Measurements from ENCODE around the gene HEXIM1. TPM values are rescaled to one million over a fixed set of nuclear protein-coding genes. Genes with fewer than 3 reads are reported as not detected.
A peak's percentile ranks its signal among the peaks of the same experiment; 100 is the strongest.

HEXIM1 gene
- total RNA-seq, 1 experiment from 2014 or later, result 4.9 TPM

DNA sequence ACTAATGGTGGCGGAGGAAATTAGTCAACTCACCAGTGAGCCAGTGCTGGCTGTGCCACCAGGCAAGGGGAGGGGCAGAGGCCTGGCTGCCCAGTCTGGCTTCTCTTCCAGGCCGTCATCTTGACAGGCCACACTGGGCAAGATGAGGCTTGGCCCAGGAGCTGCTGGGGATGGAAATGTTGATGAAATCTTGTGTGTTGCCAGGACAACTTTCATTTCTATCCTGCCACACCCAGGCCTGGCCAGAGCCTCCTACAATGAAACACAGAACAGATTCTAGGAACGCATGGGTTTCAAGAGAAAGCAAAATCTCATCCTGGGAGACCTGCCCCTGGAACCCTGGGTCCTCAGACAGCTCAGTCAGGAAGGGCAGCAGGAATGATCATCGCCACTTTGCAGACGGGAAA, 22.7 kb downstream of the HEXIM1 start:
- DNase-seq (ENCODE audit: low spot score), result peak; percentile 75

DNA sequence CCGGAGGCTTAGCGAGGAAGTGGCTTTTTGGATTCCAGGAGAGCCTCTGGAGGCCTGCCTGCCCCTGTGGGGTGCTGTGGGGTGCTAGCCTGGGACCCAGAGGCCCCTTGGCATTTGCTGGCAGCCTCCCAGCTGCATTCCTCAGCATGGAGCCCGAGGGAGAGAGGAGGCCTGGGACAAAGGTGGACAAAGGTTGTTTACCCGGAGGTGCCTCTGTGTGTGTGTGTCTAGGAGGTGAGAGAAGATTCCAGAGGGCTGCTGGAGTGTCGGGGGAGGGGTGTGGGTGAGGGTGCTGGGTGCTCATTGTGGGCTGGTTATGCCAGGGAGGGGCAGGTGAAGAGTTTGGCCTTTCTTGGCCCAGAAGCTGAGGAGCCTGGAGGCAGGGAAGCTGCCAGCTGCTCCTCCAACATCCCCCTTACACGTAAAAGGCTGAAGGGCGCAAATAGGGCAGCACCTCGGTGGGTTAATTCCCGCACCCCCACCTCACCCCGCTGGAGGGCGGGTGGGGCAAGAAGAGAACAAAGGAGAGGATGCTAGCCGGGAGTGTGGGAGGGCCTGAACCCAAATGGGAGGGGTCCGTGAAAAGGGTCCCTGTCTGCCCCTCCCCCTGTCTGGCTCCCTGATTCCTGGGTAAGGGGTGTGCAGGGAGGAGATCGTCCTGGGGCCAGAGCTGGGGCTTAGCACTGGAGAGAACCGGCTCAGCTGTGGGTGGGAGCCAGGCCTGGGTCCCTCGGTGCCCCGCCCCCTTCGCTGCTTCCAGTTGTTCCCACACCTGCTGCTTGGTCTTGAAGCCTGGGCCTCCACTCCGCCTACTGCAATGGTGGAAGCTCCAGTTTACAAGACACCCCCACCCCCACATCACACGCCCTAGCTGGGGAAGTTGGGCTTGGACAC, 23.3 kb downstream of the HEXIM1 start:
- peak; percentile 70 for DNase-seq (ENCODE audit: low spot score)

DNA sequence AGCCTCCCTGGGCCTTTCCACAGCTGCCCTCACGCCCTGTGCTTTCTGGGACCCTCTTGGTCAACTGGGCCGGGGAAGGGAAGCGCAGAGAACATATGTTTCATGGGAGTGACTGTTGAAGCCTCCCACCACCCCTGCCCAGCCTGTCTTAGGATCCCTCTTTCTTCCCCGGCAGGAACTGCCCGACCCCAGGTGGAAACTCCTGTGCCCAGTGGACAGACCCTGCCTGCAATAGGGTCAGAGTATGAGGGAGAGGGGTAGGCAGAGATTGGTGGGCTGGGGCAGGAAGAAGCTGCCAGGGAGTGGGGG, 23.9 kb downstream of the HEXIM1 start:
- no peak for DNase-seq (ENCODE audit: low spot score)

DNA sequence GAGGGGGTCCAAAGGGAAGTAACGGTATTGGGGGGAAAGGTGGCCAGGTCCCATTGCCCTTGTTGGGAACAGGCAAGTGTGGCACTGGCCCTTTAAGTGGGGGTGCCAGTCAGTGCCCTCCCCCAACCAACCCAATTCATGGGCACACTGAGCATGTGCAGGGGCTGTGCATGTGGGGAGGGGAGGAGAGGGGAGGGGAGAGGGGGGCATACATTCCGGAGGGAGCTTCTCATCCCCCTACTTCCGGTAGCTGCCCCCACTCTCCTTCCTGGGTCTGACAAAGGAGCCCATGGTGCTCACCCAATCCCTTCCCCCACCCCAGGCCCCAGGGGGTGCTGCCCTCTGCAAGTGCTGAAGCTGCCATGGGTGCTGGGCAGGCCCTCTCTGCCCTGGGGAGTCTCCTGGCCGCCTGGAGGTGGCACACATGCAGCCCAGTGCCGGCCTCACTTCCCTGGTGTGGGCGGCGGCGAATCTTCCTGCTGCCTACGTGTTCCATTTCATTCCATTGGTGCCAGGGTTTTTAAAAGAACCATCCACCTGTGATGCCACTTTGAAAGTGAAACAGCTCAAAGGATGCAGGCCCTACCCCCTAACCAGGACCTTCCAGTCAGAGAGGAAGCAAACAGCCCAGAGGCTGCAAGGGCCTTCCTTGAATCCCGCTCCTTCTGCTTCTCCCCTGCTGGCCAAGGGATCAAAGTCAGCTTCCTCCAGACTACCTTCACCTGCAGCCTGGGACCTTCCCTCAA, 24.4 kb downstream of the HEXIM1 start:
- peak; percentile 89 for DNase-seq (ENCODE audit: low spot score)

DNA sequence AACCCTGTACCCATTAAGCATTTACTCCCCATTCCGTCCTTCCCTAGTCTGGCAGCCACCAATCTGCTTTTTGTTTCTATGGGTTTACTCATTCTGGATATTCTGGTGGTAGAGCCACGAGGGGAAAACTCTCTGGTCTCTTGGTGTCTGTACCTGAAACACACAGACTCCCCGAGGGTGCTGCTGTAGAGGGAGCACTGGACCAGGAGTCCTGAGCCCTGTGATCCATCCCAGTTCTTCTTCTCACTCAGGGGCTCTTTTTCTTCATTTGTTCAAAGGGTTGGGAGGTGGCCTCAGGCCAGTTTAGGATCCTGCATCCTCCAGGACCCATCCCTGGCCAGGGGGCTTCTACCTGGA, 27.5 kb downstream of the HEXIM1 start:
- DNase-seq (ENCODE audit: low spot score), result no peak

DNA sequence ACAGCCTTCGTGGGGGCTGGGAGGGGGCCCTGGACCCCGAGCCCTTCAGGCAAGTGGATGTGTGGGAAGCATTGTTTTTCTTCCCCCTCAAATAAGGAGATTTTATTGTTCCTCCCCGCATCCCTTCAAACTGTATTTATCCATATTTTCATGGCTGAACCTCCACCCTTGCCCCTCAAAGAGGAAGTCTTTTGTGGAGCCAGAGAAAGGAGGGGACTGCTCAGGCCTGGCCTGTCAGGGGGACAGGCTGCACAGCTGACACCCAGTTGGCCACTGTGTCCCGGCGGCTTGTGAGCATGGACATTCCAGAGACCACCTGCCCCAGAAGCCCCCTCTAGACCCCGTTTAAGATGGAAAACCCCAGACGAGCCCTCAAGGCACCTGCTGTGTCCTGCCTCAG, 29.3 kb downstream of the HEXIM1 start:
- no peak for DNase-seq (ENCODE audit: low spot score)

DNA sequence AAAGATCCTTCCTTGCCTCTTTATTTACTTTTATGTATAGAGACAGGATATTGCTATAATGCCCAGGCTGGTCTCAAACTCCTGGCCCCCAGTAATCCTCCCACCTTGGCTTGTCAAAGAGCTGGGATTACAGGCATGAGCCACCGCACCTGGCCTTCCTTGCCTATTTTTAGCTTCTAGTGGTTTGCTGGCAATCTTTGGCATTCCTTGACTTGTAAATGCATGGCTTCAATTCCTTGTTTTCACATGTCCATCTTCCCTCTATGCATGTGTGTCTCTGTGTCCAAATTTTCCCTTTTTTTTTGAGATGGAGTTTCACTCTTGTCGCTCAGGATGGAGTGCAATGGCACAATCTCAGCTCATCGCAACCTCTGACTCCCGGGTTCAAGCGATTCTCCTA, 35.9 kb downstream of the HEXIM1 start:
- no peak for DNase-seq (ENCODE audit: low spot score)

DNA sequence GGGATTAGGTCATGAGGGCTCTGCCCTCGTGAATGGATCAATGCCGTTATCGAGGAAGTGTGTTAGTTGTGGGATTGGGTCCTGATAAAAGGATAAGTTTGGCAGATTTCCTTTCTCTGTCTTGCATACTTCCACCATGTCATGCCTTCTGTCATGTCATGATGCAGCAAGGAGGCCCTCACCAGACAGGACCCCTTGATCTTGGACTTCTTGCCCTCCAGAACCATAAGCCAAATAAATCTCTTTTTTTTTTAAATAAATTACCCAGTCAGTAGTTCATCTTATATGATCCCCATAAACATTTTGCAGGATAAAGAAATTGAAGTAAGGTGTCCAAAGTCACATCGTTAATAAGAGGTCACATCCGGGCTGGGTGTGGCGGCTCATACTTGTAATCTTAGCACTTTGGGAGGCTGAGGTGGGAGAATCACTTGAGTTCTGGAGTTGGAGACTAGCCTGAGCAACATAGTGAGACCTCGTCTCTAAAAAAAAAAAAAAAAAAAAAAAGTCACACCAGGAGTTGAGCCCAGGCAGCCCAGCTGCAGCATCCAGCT, 38.6 kb downstream of the HEXIM1 start:
- DNase-seq (ENCODE audit: low spot score), result no peak

DNA sequence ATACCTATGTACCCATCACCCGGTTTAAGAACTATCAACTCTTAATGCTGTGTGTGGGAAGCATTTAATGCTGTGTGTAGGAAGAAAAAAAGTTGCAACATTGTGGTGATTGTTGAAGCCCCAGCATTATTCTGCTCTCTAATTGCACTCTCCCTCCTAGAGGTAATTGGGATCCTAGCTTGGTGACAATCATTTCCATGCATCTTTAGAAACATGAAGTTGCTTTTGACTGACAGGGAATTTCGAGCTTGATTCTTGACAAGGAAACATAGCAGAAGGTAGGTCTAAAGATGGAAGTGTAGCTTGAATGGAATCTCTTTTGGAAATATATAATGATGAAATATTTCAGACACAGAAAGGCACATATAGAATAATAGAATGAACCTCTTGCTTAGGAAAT, 40.7 kb downstream of the HEXIM1 start:
- no peak for DNase-seq (ENCODE audit: low spot score)

DNA sequence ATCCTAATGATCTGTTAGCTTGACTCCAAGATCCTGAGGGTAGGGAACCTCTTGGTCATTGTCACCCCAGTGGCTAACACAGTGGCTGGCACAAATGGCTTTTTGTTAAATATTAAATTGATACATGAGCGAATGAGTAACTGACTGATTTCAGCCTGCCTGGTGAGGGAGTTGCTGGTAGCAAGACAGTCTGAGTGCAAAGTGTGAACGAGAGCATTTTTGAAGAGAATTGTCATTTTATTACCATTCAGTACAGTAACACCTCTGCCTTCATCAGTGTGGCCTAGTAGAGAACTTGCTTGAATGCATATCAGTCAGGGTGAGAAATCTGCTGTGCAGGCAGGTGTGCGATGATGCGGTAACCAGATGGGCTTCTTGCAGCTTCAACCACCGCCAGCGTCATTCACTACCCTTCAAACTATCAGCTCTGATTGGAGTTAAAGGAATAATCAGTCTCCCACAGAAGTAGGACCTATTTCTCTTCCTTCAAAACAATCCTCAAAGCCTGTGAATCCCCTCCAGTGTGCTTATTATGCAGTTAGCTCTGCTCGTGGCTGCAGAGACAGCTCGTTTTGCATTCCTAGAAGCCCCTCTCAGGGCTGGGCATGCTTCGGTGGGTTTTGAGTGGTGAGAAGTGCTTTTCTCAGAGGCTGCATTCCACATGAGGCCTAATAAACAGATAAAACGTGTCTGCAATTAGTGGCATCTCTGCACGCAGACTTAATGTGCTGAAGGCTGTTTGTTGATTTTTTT, 42.4 kb downstream of the HEXIM1 start:
- no peak for DNase-seq (ENCODE audit: low spot score)

DNA sequence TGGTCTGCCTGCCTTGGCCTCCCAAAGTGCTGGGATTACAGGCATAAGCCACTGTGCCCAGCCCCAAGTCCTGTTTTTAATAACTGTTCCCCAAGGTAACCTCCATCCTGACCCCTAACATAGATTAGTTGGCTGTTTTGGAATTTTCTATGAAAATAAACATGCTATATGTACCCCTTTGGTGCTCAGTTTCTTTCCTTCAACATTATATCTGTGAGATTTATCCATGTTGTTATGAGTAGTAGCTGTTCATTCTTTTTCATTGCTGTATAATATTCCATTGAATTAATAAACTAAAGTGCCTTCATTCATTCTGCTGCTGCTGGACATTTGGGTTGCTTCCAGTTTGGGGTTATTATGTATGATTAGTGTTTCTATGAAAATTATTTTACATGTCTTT, 47.1 kb downstream of the HEXIM1 start:
- no peak for DNase-seq (ENCODE audit: low spot score)

DNA sequence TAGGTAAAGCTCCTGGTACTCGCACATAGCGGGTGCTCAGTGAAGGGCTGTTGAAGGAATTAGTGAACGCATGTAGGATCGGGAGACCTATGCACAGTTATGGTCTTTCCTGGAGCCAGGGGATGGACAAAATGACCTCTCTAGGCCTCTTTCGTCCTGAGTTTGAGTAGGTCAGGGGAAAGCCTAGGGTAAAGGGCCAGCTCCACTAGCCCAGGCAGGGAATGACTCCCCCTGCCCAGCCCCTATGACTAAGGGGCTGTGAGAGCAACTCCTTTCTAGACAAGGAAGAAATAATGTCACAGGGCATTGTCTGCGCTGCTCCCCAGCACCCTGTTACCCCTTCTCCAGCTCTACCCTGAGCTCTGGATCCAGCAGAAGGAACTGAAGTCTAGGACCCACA, 48.8 kb downstream of the HEXIM1 start:
- no peak for DNase-seq (ENCODE audit: low spot score)

DNA sequence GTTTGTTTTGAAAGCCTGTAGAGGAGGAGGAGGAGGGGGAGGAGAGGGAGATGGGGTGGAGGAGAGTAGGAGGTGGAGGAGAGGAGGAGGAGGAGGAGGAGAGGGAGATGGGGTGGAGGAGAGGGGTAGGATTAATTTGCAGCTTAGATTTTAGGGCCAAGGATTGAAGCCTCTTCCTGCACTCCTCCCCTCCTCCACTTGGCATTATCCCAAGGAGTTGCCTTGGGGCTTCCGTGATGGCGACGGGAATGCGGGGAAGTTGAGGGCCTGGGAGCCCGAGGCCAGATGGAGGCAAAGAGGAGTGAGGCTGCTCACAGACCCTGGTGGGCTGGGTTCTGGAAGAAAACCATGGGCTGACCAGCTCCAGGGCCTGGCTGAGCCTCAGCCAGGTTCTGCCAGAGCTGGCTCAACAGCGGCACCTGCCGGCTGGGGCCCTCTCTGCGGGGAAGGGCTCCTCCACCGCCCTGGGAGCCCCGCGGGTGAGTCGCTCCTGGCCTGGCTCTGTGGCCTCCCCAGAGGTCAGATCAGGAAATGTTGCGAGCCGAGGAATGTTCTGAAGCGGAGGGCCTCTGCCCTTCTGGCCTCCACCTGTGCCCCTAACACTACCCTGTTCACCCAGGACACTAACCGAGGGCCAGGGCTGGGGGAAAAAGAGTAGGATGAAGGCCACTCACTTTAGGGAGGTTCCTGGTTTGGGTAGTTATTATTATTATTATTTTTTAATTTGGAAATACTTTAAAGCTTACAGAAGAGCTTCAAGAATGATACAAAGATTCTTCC, 49.5 kb downstream of the HEXIM1 start:
- peak; percentile 79 for DNase-seq (ENCODE audit: low spot score)

DNA sequence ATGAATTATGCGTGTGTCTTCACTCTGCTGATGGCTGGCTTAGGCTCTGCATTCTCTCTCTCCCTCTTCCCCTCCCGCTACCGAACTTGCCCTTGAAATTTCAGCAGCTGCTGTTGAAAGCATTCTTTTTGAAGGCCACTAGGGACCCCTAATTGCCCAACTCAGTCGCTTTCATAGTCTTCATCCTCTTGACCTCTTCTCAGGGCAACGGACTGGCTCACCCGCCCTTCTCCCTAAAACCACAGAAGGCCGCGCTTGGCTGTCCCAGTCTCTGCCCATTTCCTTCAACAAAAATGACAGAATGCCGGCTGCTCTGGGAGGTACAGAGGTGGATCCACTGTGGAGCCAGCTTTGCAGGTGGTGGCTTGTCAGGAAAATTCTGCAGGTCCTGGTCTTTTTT, 52.4 kb downstream of the HEXIM1 start:
- DNase-seq (ENCODE audit: low spot score), result no peak

DNA sequence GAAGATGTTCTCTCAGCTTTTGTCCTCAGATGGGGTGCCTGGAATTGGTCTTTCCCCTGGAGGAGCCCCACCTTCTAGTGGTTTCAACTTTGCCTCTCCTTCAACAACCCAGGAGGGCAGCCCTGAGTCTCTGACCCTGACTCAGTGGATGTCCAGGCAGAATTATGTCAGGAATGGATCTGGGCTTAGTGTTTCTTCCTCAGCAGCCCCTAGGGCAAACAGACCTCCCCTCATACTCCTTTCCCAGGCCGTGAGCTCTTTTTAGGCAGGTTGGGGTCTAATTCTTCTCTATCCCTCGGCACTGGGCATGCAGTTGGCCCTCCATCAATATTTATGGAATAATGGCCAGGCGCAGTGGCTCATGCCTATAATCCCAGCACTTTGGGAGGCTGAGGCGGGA, 53.2 kb downstream of the HEXIM1 start:
- DNase-seq (ENCODE audit: low spot score), result no peak

Other genes starting within 250 kb of the HEXIM1 start
- 120 and 173 TPM in 2 replicates for gene EFTUD2, start 249.0 kb upstream of the HEXIM1 start, total RNA-seq (2014; rRNA removed; shearing (Covaris generic))
- gene GFAP, start 233.0 kb upstream of the HEXIM1 start, total RNA-seq (2014; rRNA removed; shearing (Covaris generic)), result not detected in 2 replicates
- 4.5 and 4.9 TPM in 2 replicates for gene KIF18B, start 200.7 kb upstream of the HEXIM1 start, total RNA-seq (2014; rRNA removed; shearing (Covaris generic))
- gene C1QL1, start 180.2 kb upstream of the HEXIM1 start, total RNA-seq (2014; rRNA removed; shearing (Covaris generic)), result 5.3 and 7.1 TPM in 2 replicates
- 29.3 and 39.8 TPM in 2 replicates for gene DCAKD, start 96.8 kb upstream of the HEXIM1 start, total RNA-seq (2014; rRNA removed; shearing (Covaris generic))
- gene NMT1, start 87.2 kb upstream of the HEXIM1 start, total RNA-seq (2014; rRNA removed; shearing (Covaris generic)), result 119 and 163 TPM in 2 replicates
- 21.0 and 157 TPM in 2 replicates for gene PLCD3, start 16.0 kb upstream of the HEXIM1 start, total RNA-seq (2014; rRNA removed; shearing (Covaris generic))
- gene ACBD4, start 12.8 kb upstream of the HEXIM1 start, total RNA-seq (2014; rRNA removed; shearing (Covaris generic)), result 2.1 and 2.6 TPM in 2 replicates
- 5.8 and 10.7 TPM in 2 replicates for gene HEXIM2, start 13.4 kb downstream of the HEXIM1 start, total RNA-seq (2014; rRNA removed; shearing (Covaris generic))
- 4.4 and 6.7 TPM in 2 replicates for gene FMNL1, start 73.4 kb downstream of the HEXIM1 start, total RNA-seq (2014; rRNA removed; shearing (Covaris generic))
- gene SPATA32, start 113.6 kb downstream of the HEXIM1 start, total RNA-seq (2014; rRNA removed; shearing (Covaris generic)), result 0.21 TPM in 1 of 2 replicates, not detected in the other
- 4.3 and 4.6 TPM in 2 replicates for gene MAP3K14, start 168.5 kb downstream of the HEXIM1 start, total RNA-seq (2014; rRNA removed; shearing (Covaris generic))

Measured in H4 (cell line).